ENCODE data around the gene ZSWIM9. TPM values are rescaled to one million over a fixed set of nuclear protein-coding genes. Genes with fewer than 3 reads are reported as not detected.

ZSWIM9 gene
- total RNA-seq, 4 donors from 2014 or later, result 2.0 to 4.7 (median 2.7) TPM

DNA sequence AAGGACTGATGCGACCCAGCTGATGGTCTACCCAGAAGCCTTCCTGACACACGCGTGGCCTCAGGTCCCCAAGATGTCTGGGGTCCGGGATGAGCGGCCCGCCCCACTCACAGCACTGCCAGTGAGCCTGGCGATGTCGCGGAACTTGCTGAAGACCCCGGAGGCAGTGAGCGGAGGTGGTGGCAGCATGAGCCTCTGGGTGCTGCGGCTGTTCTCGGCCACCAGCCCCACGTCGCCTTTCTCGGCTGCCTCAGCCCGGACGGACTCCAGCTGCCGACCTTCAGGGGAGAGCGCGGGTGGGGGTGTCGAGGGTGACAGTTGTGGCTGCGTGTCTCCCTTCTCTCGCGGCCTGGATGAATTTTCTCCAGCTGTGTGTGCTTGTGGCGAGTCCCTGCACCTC, 33.1 kb upstream of the ZSWIM9 start:
- no peaks in the 10 kb centered on the region for H3K27me3 ChIP-seq
- intact Hi-C loops (cut with DNase I), result no loop called here
- WGBS, 2 donors, result 96 to 98% methylated on average over 8 to 26 of the region's 26 CpGs
- H3K27ac ChIP-seq, result no peak overlapping the region
- peaks cover 0 to 36% (median 0%) of the 10 kb centered on the region in 3 donors for H3K36me3 ChIP-seq
- no peak for DNase-seq
- no peak overlapping the region for H3K4me3 ChIP-seq
- H3K4me1 ChIP-seq, result no peaks in the 10 kb centered on the region
- no peaks in the 10 kb centered on the region for H3K9me3 ChIP-seq
- no peak for TF ChIP-seq CTCF (IDR thresholded peaks at IDR 0.05)
- no peak for TF ChIP-seq POLR2A (IDR thresholded peaks at IDR 0.05)

GRCh38 chr19:48139053-48139452, 31.4 kb upstream of the ZSWIM9 start:
- H3K4me1 ChIP-seq, result no peaks in the 10 kb centered on the region
- TF ChIP-seq CTCF (IDR thresholded peaks at IDR 0.05) (no peak), POLR2A (IDR thresholded peaks at IDR 0.05) (no peak)
- 94 to 100% methylated on average over 2 to 3 of the region's 6 CpGs for WGBS, 2 donors
- no peaks in the 10 kb centered on the region for H3K27me3 ChIP-seq
- peaks cover 0 to 52% (median 0%) of the 10 kb centered on the region in 3 donors for H3K36me3 ChIP-seq
- no peak overlapping the region for H3K27ac ChIP-seq
- no peak overlapping the region for H3K4me3 ChIP-seq
- no peak for DNase-seq
- intact Hi-C loops (cut with DNase I), result no loop called here
- H3K9me3 ChIP-seq, result no peaks in the 10 kb centered on the region

DNA sequence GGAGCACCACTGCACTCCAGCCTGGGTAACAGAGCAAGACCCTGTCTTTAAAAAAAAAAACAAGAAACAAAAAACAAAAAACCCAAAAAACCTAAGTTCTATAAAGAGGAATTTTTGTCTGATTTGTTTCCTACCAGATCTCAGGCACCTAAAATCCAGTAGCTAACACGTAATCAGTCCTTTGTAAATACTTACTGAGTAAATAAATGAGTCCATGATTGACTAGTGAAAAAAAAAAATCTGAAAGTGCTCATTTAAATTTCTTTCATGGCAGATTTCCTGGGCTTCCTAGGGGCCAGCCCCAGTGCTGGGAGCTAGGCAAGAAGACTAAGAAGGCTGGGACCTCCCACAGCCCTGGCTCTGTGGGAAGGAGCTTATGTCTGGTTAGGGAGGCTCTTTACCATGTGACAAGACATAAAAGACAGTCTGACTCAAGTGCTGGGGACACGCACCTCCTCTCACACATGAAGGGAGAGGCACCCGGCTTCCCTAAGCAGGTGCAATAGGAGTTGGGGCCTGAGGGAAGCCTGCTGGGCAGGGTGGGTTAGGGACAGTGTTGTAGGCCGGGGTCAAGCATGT, 22.8 kb upstream of the ZSWIM9 start:
- H3K4me1 ChIP-seq, result no peaks in the 10 kb centered on the region
- WGBS, 2 donors, result 78 to 81% methylated on average over 2 to 4 of the region's 4 CpGs
- H3K27me3 ChIP-seq, result no peaks in the 10 kb centered on the region
- intact Hi-C loops (cut with DNase I), result loop anchor here (5.0 kb wide), 1 partner anchor 40 kb away; no protein-coding TSS in a partner anchor
- H3K27ac ChIP-seq, result no peak overlapping the region
- DNase-seq, result no peak
- H3K36me3 ChIP-seq, result peaks cover 0 to 90% (median 0%) of the 10 kb centered on the region in 3 donors
- no peak overlapping the region for H3K4me3 ChIP-seq
- TF ChIP-seq CTCF (IDR thresholded peaks at IDR 0.05) (no peak), POLR2A (IDR thresholded peaks at IDR 0.05) (no peak)
- no peaks in the 10 kb centered on the region for H3K9me3 ChIP-seq

DNA sequence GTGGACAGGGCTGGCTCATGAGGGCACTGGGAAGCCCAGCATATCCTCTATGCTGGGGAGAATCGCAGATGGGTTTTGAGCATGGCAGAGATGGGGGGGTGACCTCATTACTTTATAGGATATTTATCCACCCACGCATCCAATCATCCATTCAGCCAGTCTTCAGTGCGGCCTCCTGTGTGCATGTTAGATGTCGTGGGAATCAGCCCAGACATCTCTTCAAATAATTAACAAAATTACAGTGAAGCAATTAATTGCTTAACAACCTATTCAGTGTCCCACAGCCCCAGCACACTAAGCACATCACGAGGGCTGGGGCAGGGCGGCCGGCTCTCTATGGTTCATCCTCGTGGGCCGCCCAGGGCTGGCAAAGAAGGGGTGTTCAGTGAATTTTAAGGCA, 21.9 kb upstream of the ZSWIM9 start:
- DNase-seq, result no peak
- intact Hi-C loops (cut with DNase I), result loop anchor here (5.0 kb wide), 1 partner anchor 41 kb away; no protein-coding TSS in a partner anchor
- Histone ChIP-seq H3K27ac (no peak overlapping the region), H3K4me3 (no peak overlapping the region), H3K36me3 (peaks cover 0 to 81% (median 0%) of the 10 kb centered on the region in 3 donors), H3K27me3 (no peaks in the 10 kb centered on the region), H3K4me1 (no peaks in the 10 kb centered on the region), H3K9me3 (no peaks in the 10 kb centered on the region)
- whole genome bisulfite sequencing, 2 donors, result 84 to 96% methylated on average over 9 of the region's 9 CpGs
- TF ChIP-seq CTCF (IDR thresholded peaks at IDR 0.05), result no peak
- no peak for TF ChIP-seq POLR2A (IDR thresholded peaks at IDR 0.05)

GRCh38 chr19:48149430-48149829, 21.1 kb upstream of the ZSWIM9 start:
- no peak overlapping the region for H3K27ac ChIP-seq
- H3K27me3 ChIP-seq, result no peaks in the 10 kb centered on the region
- H3K9me3 ChIP-seq, result no peaks in the 10 kb centered on the region
- H3K36me3 ChIP-seq, result peaks cover 0 to 73% (median 0%) of the 10 kb centered on the region in 3 donors
- H3K4me1 ChIP-seq, result no peaks in the 10 kb centered on the region
- no peak for TF ChIP-seq POLR2A (IDR thresholded peaks at IDR 0.05)
- TF ChIP-seq CTCF (IDR thresholded peaks at IDR 0.05), result no peak
- intact Hi-C loops (cut with DNase I), result loop anchor here (5.0 kb wide), 1 partner anchor 42 kb away; no protein-coding TSS in a partner anchor
- no peak for DNase-seq
- H3K4me3 ChIP-seq, result no peak overlapping the region
- 75% methylated on average over 5 to 6 of the region's 6 CpGs for WGBS, 2 donors
